ENCODE measurements around the gene BRINP3.

GRCh38 chr1:190511554-190511953 is 33.9 kb upstream of the BRINP3 start:
- TF ChIP-seq CTCF (IDR thresholded peaks at IDR 0.05) (no peak), POLR2A (IDR thresholded peaks at IDR 0.05) (no peak)

Measured in Peyer's patch (tissue), 4 donors.